Natural killer cell (primary cell): ENCODE data around the gene GAB2. TPM values are rescaled to one million over a fixed set of nuclear protein-coding genes. Genes with fewer than 3 reads are reported as not detected.

Source experiments
- ATAC-seq, 3 donors: fragments of 150-1000 bp in 2 of 3; fragments of 200-7000 bp in 1 of 3; cut with Tn5 transposase; 1 replicate in 1 of 3; 2 replicates in 2 of 3; pipeline ENCODE4 v1.10.0; 2021; ENCODE audit warnings: mild to moderate bottlenecking in 2 of 3, moderate library complexity in 2 of 3
- DNase-seq, 2 donors: peaks; one replicate each; pipeline versions ENCODE4 v3.0.0 to v3.0.0-alpha.2; 2013 to 2021; ENCODE audit warnings: mixed read lengths in 1 of 2
- H3K27ac ChIP-seq: one replicate; pipeline ENCODE4 v1.5.1; 2013; ENCODE audit warnings: mild to moderate bottlenecking, low read length
- H3K27me3 ChIP-seq: one replicate; pipeline ENCODE4 v1.6.1; 2013; ENCODE audit warnings: low read length; ENCODE audit not compliant: control insufficient read depth, insufficient read depth
- H3K36me3 ChIP-seq: one replicate; pipeline ENCODE4 v1.6.1; 2013; ENCODE audit warnings: low read length; ENCODE audit not compliant: control insufficient read depth, insufficient read depth
- H3K4me1 ChIP-seq: one replicate; pipeline ENCODE4 v1.6.1; 2013; ENCODE audit warnings: low read length; ENCODE audit not compliant: control insufficient read depth, insufficient read depth
- H3K4me3 ChIP-seq: one replicate; pipeline ENCODE4 v1.5.1; 2013; ENCODE audit warnings: low read length
- H3K9me3 ChIP-seq: one replicate; pipeline ENCODE4 v1.6.1; 2013; ENCODE audit warnings: low read length; ENCODE audit not compliant: control insufficient read depth, insufficient read depth
- H3K27ac Mint-ChIP-seq, 2 donors: one replicate each; pipeline ENCODE4 v1.8.0; 2022; ENCODE audit warnings: mild to moderate bottlenecking in 2 of 2, mixed read lengths in 2 of 2, moderate library complexity in 1 of 2
- H3K27me3 Mint-ChIP-seq, 2 donors: one replicate each; pipeline ENCODE4 v1.8.0; 2022; ENCODE audit warnings: low read depth in 2 of 2, mixed read lengths in 2 of 2
- H3K36me3 Mint-ChIP-seq: one replicate; pipeline ENCODE4 v1.8.0; 2022; ENCODE audit warnings: mixed read lengths
- H3K4me1 Mint-ChIP-seq, 2 donors: one replicate each; pipeline ENCODE4 v1.8.0; 2022; ENCODE audit warnings: mixed read lengths in 2 of 2
- H3K4me3 Mint-ChIP-seq: one replicate; pipeline ENCODE4 v1.8.0; 2022; ENCODE audit warnings: mild to moderate bottlenecking, moderate library complexity, mixed read lengths
- H3K9me3 Mint-ChIP-seq, 2 donors: one replicate each; pipeline ENCODE4 v1.8.0; 2022; ENCODE audit warnings: mixed read lengths in 2 of 2
- CTCF ChIP-seq: fragments of 200-600 bp; IDR thresholded peaks from one replicate; pipeline ENCODE4 v1.8.0; 2022; ENCODE audit warnings: antibody characterized with exemption
- WGBS: methylation state at CpG from one replicate; pipeline ENCODE4 v1.1.7; 2013; ENCODE audit warnings: missing lambda C conversion rate; ENCODE audit not compliant: insufficient coverage; 5-methylcytosine and 5-hydroxymethylcytosine counted together
- intact Hi-C: fragments of 100-400 bp; cut with micrococcal nuclease; formaldehyde crosslinking; loops from one replicate; pipeline ENCODE4 v1.14.2; 2022
- total RNA-seq, 4 donors: library from RNA; stranded (reverse); fragments of 120-200 nt in 1 of 4; gene quantifications; one replicate each; pipeline versions ENCODE4 v1.2.3 to v1.2.4, GENCODE V29; 2013 to 2022

Gene GAB2
- total RNA-seq, 3 donors from 2014 or later (not counting 1 experiment from before 2014, with no cell fraction given), result 4.3 to 58.4 (median 8.1) TPM

GRCh38 chr11:78381865-78382264 is 35.8 kb downstream of the GAB2 start:
- H3K9me3 Mint-ChIP-seq, result no peaks in the 10 kb centered on the region
- H3K36me3 Mint-ChIP-seq, result no peaks in the 10 kb centered on the region
- peaks cover 0 to 6% of the 10 kb centered on the region in 2 donors for H3K4me1 Mint-ChIP-seq
- H3K36me3 ChIP-seq, result no peaks in the 10 kb centered on the region
- H3K27me3 ChIP-seq, result no peaks in the 10 kb centered on the region
- intact Hi-C loops, result no loop called here
- DNase-seq (no peak), ATAC-seq (no peak)
- no peak overlapping the region for H3K4me3 ChIP-seq
- 91% methylated on average over 4 of the region's 4 CpGs for WGBS
- H3K9me3 ChIP-seq, result peaks cover 4% of the 10 kb centered on the region
- no peak overlapping the region for H3K4me3 Mint-ChIP-seq
- TF ChIP-seq CTCF, result no peak
- H3K27ac ChIP-seq, result no peak overlapping the region
- no peak overlapping the region for H3K27ac Mint-ChIP-seq
- H3K27me3 Mint-ChIP-seq, result no peaks in the 10 kb centered on the region
- no peaks in the 10 kb centered on the region for H3K4me1 ChIP-seq

- Mint-ChIP-seq H3K4me3 (no peak overlapping the region), H3K36me3 (no peaks in the 10 kb centered on the region), H3K27ac (no peak overlapping the region), H3K9me3 (no peaks in the 10 kb centered on the region), H3K27me3 (no peaks in the 10 kb centered on the region), H3K4me1 (peaks cover 0 to 6% of the 10 kb centered on the region in 2 donors)
- H3K4me1 ChIP-seq, result no peaks in the 10 kb centered on the region
- H3K36me3 ChIP-seq, result no peaks in the 10 kb centered on the region
- DNase-seq (no peak), ATAC-seq (no peak)
- H3K9me3 ChIP-seq, result peaks cover 6% of the 10 kb centered on the region
- no peak overlapping the region for H3K27ac ChIP-seq
- no peak overlapping the region for H3K4me3 ChIP-seq
- intact Hi-C loops, result no loop called here
- no peaks in the 10 kb centered on the region for H3K27me3 ChIP-seq
- WGBS, result 92% methylated on average over 3 of the region's 5 CpGs
- no peak for TF ChIP-seq CTCF
Observed at GRCh38 chr11:78380615-78381051, 37.0 kb downstream of the GAB2 start.

GRCh38 chr11:78379039-78379670 is 38.5 kb downstream of the GAB2 start:
- Mint-ChIP-seq H3K36me3 (no peaks in the 10 kb centered on the region), H3K27ac (no peak overlapping the region), H3K4me3 (no peak overlapping the region), H3K27me3 (no peaks in the 10 kb centered on the region), H3K9me3 (no peaks in the 10 kb centered on the region), H3K4me1 (peaks cover 0 to 6% of the 10 kb centered on the region in 2 donors)
- intact Hi-C loops, result no loop called here
- DNase-seq (no peak), ATAC-seq (no peak)
- H3K27me3 ChIP-seq, result no peaks in the 10 kb centered on the region
- no peak for TF ChIP-seq CTCF
- no peak overlapping the region for H3K27ac ChIP-seq
- H3K36me3 ChIP-seq, result no peaks in the 10 kb centered on the region
- H3K4me3 ChIP-seq, result no peak overlapping the region
- peaks cover 6% of the 10 kb centered on the region for H3K9me3 ChIP-seq
- WGBS, result 43% methylated on average over 3 of the region's 3 CpGs
- no peaks in the 10 kb centered on the region for H3K4me1 ChIP-seq
